Suprapubic skin (tissue), 4 donors: Measurements from ENCODE around the gene CACNA1S. TPM values are rescaled to one million over a fixed set of nuclear protein-coding genes. Genes with fewer than 3 reads are reported as not detected.

Source experiments
- DNase-seq, 2 donors: peaks; one replicate each; pipeline ENCODE4 v3.0.0-alpha.2; 2019; ENCODE audit warnings: low spot score in 2 of 2
- H3K27ac ChIP-seq: fragments of 200-600 bp; sonication (generic); one replicate; pipeline ENCODE4 v1.5.1; 2019
- H3K27me3 ChIP-seq: fragments of 200-600 bp; sonication (generic); one replicate; pipeline ENCODE4 v1.5.1; 2019
- H3K36me3 ChIP-seq: fragments of 200-600 bp; sonication (generic); one replicate; pipeline ENCODE4 v1.5.1; 2019
- H3K4me1 ChIP-seq: fragments of 200-600 bp; sonication (generic); one replicate; pipeline ENCODE4 v1.5.1; 2019
- H3K4me3 ChIP-seq: fragments of 200-600 bp; sonication (generic); one replicate; pipeline ENCODE4 v1.5.1; 2019; ENCODE audit warnings: mild to moderate bottlenecking
- H3K9me3 ChIP-seq: fragments of 200-600 bp; sonication (generic); one replicate; pipeline ENCODE4 v1.5.1; 2019
- EP300 ChIP-seq: sonication (generic); formaldehyde crosslinking; IDR thresholded peaks from one replicate; pipeline ENCODE4 v1.6.1; 2017; ENCODE audit warnings: antibody characterized with exemption
- POLR2A ChIP-seq, 2 donors: fragments of 450-650 bp; IDR thresholded peaks; one replicate each; pipeline ENCODE4 v1.6.1; 2017; ENCODE audit warnings: antibody characterized with exemption in 2 of 2, mild to moderate bottlenecking in 2 of 2, moderate library complexity in 2 of 2
- POLR2AphosphoS5 ChIP-seq, 3 donors: sonication (generic); formaldehyde crosslinking; IDR thresholded peaks; one replicate each; pipeline ENCODE4 v1.6.1; 2017; ENCODE audit warnings: antibody characterized with exemption in 3 of 3
- WGBS: methylation state at CpG from one replicate; pipeline ENCODE4 v1.1.5; 2018; 5-methylcytosine and 5-hydroxymethylcytosine counted together
- total RNA-seq, 4 donors: library from RNA; depleted of rRNA; stranded (reverse); fragments of >200 nt; gene quantifications; one replicate each; pipeline ENCODE4 v1.1.0, GENCODE V29; 2016
- TF ChIP-seq, protein P1 (sequence below), 2 donors: fragments of 200-600 bp in 1 of 2; fragments of 450-650 bp in 1 of 2; sonication (generic) in 1 of 2; IDR thresholded peaks; one replicate each; pipeline ENCODE4 v1.5.1; 2016 to 2019; ENCODE audit warnings: antibody characterized with exemption in 2 of 2, mild to moderate bottlenecking in 1 of 2, moderate library complexity in 1 of 2

Gene CACNA1S
- total RNA-seq, 4 donors from 2014 or later = not detected

DNA sequence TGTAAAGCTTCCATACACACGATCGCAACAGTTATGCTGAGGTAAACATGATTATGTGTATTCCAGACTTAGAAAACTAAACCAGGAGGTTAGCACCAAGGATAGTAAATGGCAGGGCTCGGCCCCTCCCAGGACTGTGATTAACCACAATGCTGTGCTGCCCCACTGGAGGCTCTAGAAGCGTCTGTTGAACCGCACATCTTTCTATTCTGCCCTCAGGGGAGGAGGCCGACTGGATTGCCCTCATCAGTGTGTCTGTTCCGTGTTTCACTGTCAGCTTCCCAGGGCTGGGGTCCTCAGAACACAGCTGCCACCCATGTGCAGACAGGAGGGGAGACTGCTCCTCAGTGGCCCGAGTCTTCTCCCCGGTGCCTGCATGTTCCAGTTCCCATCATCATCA is 27.5 kb upstream of the CACNA1S start:
- Histone ChIP-seq H3K4me3 (no peak overlapping the region), H3K9me3 (no peaks in the 10 kb centered on the region), H3K27me3 (no peaks in the 10 kb centered on the region), H3K36me3 (peaks cover 70% of the 10 kb centered on the region), H3K27ac (no peak overlapping the region), H3K4me1 (peaks cover 30% of the 10 kb centered on the region)
- no peak for TF ChIP-seq POLR2A (IDR thresholded peaks at IDR 0.05)
- no peak for TF ChIP-seq EP300
- TF ChIP-seq POLR2AphosphoS5 (IDR thresholded peaks at IDR 0.05) = no peak
- TF ChIP-seq, protein P1, sequence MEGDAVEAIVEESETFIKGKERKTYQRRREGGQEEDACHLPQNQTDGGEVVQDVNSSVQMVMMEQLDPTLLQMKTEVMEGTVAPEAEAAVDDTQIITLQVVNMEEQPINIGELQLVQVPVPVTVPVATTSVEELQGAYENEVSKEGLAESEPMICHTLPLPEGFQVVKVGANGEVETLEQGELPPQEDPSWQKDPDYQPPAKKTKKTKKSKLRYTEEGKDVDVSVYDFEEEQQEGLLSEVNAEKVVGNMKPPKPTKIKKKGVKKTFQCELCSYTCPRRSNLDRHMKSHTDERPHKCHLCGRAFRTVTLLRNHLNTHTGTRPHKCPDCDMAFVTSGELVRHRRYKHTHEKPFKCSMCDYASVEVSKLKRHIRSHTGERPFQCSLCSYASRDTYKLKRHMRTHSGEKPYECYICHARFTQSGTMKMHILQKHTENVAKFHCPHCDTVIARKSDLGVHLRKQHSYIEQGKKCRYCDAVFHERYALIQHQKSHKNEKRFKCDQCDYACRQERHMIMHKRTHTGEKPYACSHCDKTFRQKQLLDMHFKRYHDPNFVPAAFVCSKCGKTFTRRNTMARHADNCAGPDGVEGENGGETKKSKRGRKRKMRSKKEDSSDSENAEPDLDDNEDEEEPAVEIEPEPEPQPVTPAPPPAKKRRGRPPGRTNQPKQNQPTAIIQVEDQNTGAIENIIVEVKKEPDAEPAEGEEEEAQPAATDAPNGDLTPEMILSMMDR (IDR thresholded peaks at IDR 0.05) = no peak
- peak in 1 of 2 donors; percentile 31 for DNase-seq
- 89% methylated on average over 9 of the region's 9 CpGs for WGBS

DNA sequence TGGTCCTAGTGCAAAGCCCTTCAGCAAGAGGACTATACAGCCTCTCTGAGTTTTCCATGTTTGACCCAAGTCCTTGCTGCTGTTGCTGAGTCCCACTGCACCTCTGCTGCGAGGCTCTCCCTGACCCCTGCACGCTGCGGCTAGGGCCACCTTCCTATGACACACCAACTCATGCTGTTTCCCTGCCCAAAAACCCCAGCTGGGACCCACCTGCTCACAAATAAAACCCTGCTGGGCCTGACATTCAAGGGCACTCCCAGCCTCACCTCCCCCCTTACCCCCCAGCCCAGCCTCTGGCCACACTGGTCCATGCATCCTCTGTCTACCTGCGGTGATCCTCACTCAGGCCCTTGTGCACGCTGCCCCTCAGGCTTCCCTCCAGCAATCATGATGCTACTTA is 27.1 kb upstream of the CACNA1S start:
- peak in 1 of 2 donors; percentile 41 for DNase-seq
- H3K27ac ChIP-seq = no peak overlapping the region
- H3K4me3 ChIP-seq = no peak overlapping the region
- TF ChIP-seq POLR2A (IDR thresholded peaks at IDR 0.05) = no peak
- TF ChIP-seq, protein P1 (IDR thresholded peaks at IDR 0.05) = no peak
- TF ChIP-seq EP300 = no peak
- no peak for TF ChIP-seq POLR2AphosphoS5 (IDR thresholded peaks at IDR 0.05)
- H3K9me3 ChIP-seq = no peaks in the 10 kb centered on the region
- H3K36me3 ChIP-seq = peaks cover 70% of the 10 kb centered on the region
- 90% methylated on average over 5 of the region's 5 CpGs for WGBS
- H3K4me1 ChIP-seq = peaks cover 30% of the 10 kb centered on the region
- H3K27me3 ChIP-seq = no peaks in the 10 kb centered on the region

DNA sequence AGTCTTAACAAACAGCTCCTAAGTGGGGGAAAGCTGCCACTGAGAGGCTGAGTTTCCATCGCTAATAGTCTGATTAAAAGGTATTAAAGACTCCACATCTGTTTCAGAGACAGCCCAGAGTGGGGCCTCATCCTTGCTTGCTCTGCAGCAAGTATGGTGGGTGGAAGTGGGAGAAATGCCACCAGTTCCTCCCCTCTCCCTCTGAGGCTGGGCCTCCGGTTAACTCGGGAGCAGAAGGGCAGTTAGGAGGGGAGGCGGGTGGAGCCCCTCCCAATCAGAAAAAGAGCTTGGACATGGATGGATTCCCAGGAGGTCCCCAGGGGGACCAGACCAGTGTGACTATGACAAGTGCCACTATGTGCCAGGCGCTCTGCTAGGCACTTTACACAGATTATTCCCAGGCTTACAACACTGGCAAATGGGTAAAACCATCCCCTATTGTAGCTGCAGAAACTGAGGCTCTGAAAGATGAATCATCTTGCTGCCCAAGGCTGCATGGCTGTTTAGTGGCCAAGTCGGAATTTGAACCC is 26.1 kb upstream of the CACNA1S start:
- peak in 1 of 2 donors; percentile 48 for DNase-seq
- Histone ChIP-seq H3K27ac (peak overlapping the region; percentile 48), H3K36me3 (peaks cover 64% of the 10 kb centered on the region), H3K9me3 (no peaks in the 10 kb centered on the region), H3K27me3 (no peaks in the 10 kb centered on the region), H3K4me1 (peaks cover 30% of the 10 kb centered on the region), H3K4me3 (no peak overlapping the region)
- 78% methylated on average over 6 of the region's 6 CpGs for WGBS
- no peak for TF ChIP-seq EP300
- TF ChIP-seq POLR2AphosphoS5 (IDR thresholded peaks at IDR 0.05) = no peak
- TF ChIP-seq POLR2A (IDR thresholded peaks at IDR 0.05) = no peak
- TF ChIP-seq, protein P1 (IDR thresholded peaks at IDR 0.05) = no peak

DNA sequence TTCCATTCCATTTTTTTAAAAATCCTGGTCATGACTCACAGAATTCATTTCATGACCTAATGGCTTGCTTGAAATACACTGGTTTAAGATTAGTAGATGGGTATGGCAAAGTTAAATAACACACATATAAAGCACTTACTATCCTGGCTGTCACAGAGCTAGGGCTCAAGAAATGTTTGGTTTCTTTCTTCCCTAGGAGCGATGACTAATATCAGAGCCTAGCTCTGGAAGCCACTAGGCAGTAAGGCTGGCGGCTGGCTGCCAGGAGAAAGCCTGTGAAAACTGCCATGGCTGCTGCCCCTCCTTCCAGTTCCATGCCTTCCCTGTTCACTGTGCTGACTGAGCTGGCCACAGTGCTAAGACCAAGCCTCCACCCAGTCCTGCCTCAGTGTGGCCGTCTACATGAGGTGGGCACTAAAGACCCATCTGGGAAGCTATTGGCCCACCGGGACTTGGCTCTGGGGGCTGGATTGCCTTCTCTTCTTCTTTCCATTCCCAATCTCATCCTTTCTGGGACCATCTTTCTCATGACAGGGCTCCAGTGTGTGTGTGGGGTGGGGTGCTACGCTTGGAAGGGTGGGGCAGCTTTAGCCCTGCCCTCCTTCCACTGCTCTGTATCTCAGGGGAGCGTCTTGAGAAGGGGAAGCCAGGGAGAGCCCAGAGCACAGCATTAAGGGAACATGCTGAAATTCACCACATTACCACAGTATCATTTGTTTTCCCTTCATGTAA is 25.5 kb upstream of the CACNA1S start:
- H3K27ac ChIP-seq = peak overlapping the region; percentile 48
- peaks cover 58% of the 10 kb centered on the region for H3K36me3 ChIP-seq
- DNase-seq = peak in 1 of 2 donors; percentile 68
- WGBS = 38% methylated on average over 6 of the region's 6 CpGs
- no peak overlapping the region for H3K4me3 ChIP-seq
- H3K9me3 ChIP-seq = no peaks in the 10 kb centered on the region
- peaks cover 27% of the 10 kb centered on the region for H3K4me1 ChIP-seq
- no peak for TF ChIP-seq POLR2AphosphoS5 (IDR thresholded peaks at IDR 0.05)
- no peak for TF ChIP-seq POLR2A (IDR thresholded peaks at IDR 0.05)
- TF ChIP-seq EP300 = no peak
- TF ChIP-seq, protein P1 (IDR thresholded peaks at IDR 0.05) = no peak
- no peaks in the 10 kb centered on the region for H3K27me3 ChIP-seq

DNA sequence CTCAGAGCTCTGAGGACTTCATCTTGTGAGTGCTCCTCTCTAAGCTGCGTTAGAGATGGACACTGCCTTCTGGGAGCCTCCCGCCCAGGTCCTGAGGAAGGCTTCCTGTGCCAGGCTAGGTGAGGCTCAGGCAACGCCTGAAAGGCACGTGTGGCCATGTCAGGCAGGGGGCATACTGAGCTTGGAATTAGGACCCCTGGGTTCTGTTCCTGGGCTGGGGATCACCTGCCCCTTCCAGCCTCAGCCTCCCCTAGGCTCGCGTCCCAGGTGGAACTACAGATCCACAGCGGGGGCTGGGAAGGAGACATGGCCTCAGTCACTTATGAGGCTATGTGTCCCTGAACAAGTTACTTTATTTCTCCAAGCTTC is 24.8 kb upstream of the CACNA1S start:
- Histone ChIP-seq H3K4me1 (peaks cover 20% of the 10 kb centered on the region), H3K36me3 (peaks cover 54% of the 10 kb centered on the region), H3K9me3 (no peaks in the 10 kb centered on the region), H3K27me3 (no peaks in the 10 kb centered on the region), H3K4me3 (no peak overlapping the region), H3K27ac (no peak overlapping the region)
- WGBS = 84% methylated on average over 4 of the region's 7 CpGs
- TF ChIP-seq, protein P1 (IDR thresholded peaks at IDR 0.05) = no peak
- no peak for TF ChIP-seq EP300
- no peak for TF ChIP-seq POLR2A (IDR thresholded peaks at IDR 0.05)
- no peak for TF ChIP-seq POLR2AphosphoS5 (IDR thresholded peaks at IDR 0.05)
- no peak for DNase-seq
